HG03521 (cell line): ENCODE data around the gene KNOP1.

Experiments
- ATAC-seq: cut with Tn5 transposase; IDR thresholded peaks from one replicate; pipeline ENCODE4 v1.9.1; 2021; ENCODE audit warnings: mild to moderate bottlenecking, moderate library complexity; ENCODE audit not compliant: unreplicated experiment

Gene KNOP1

DNA sequence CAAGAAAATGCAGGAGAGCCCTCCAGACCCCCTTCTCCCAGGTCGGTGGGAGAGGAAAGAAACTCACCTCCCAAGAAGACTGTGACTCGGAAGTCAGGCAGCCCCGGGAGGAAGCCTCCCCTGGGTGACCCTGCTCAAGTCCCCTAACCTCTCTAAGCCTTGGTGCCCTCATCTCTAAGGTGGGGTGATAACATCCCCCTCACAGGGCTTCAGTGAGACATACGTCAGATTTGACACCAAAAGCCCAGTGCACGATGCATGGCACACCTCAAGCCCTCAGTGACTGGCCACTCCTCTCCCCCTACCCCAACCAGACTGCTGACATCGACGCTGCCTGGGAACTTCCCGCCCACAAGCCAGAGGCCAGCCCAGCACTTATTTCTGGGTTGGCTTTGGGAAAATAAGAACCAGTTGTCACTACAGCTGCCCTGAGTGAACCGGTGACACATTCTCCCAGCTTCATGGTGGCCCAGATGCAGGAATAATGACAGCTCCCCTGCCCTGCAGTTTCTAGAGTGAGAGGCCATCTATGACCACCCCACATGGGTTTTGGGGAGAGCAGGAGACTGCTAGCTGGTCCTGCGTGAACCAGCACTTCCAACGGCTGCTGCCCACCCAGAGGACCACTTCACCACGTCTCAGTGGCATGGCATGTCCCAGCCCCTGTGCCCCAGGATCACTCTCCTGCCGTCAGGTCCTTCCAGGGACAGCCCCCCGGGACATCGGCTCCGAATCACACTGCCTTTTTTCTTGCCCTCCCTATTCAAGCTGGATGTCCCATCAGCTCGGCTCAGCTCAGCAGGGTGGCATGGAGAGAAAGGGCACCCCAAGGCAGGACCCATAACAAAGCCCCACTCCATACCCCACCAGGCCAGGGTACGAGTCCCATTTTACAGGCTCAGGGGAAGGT is 9.5 kb downstream of the KNOP1 start:
- ATAC-seq, result no peak

DNA sequence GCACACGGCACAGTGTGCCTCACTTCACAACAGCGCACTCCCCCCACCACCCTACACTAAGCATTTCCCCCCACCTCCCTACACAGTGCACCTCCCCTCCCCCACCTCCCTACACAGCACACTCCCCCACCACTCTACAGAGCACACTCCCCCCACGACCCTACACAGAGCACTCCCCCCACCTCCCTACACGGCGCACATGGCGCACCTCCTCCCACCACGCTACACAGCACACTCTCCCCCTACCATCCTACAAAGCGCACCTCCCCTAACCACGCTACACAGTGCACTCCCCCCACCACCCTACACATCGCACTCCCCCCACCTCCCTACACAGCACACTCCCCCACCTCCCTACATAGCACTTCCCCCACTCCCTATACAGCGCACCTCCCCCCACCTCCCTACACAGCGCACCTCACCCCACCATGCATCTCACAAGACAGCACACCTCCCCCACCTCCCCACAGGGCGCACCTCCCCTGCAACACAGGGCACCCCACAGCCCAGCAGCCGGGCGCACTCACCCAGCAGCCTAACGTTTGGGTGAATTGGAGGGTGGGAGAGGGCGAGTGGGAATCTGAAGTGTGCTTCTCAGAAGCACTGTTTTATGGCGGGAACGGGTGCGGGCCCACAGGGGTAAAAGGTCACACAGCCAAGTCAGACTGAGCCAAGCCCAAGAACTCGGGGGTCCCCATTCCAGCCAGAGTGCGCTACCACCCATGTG is 10.3 kb downstream of the KNOP1 start:
- no peak for ATAC-seq

DNA sequence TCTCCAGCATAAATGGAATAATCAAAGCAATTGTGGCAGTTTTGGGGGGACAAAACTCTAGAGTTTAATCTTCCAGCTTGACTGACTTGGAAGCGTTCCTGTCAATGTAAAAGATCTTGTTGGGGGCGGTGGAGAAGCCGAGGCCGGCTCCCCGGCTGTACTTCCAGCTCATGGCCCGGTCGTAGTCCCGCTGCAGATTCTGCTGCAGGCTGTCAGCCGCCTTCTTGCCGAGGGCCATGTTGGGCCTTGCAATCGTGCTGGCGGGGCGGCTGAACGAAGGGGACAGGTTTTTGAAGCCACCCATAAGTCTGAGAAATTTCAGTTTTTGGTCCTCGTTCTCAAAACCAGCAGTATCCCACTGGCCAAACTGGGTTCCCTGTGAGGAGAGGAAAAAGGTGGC is 11.2 kb downstream of the KNOP1 start:
- ATAC-seq, result no peak

DNA sequence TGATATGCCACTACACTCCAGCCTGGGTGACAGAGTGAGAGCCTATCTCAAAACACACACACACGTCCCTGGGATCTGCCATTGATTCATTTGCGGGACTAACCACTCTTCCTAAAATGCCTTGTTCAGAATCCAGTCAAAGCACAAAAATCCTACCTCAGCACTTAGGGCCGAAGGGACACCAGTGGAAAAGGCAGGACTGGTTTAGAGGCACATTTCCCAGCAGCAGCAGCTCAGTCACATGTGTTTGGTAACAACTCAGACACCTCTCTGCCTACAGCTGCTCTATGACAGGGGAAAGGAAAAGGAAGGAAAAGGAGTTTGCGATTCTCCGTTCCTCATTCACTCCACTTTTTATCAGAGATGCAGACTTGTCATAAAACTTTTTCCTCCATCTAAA is 12.2 kb downstream of the KNOP1 start:
- ATAC-seq, result no peak

DNA sequence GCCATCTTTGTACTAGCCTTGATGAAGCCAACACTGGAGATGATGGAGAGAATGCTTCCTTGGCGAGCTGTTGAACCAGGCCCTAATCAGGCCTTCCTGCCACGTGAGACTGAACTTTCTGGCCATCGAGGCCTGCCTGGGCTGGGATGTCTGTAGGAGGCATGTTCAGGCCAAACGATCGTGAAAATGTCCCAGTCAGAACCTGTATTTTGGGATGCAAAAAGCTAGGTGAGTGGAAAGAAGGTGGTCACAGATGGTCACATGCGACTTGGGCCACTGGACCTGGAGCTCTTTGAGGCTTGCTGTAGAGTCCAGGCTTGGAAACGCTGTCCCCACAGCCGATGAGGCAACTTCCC is 12.9 kb downstream of the KNOP1 start:
- no peak for ATAC-seq

DNA sequence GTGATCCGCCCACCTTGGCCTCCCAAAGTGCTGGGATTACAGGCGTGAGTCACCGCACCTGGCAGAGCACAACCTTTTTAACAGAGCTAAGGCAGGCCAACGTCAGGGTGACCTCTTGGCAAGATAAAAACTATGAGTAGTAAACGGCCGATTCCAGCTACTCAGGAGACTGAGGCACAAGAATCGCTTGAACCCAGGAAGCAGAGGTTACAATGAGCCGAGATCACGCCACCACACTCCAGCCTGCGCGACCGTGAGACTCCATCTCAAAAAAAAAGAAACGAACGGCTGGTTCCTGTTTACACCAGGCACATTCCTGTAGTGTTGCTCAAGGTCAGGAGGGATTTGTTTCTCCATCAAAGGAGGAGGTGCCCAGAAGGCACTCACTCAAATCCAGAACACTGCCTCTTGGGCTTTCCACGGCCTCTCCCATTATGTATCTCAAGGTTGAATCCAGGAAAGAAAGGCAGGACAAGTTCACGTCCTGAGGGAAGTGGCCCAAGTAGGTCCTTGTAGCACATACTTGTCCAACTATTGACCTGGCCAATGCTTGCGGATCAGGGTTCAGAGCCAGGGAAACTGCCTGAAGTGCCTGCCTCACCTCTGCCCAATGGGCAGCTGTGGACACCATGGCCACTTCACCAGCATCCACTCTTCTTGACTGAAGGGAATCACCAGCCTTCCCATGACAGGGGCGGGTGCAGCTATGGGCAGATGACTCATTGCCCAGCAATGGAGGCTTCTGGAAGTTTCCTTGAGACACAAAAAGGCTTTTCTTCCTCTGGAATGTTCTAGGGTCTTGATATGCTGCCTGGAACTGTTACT is 13.5 kb downstream of the KNOP1 start:
- ATAC-seq, result no peak

DNA sequence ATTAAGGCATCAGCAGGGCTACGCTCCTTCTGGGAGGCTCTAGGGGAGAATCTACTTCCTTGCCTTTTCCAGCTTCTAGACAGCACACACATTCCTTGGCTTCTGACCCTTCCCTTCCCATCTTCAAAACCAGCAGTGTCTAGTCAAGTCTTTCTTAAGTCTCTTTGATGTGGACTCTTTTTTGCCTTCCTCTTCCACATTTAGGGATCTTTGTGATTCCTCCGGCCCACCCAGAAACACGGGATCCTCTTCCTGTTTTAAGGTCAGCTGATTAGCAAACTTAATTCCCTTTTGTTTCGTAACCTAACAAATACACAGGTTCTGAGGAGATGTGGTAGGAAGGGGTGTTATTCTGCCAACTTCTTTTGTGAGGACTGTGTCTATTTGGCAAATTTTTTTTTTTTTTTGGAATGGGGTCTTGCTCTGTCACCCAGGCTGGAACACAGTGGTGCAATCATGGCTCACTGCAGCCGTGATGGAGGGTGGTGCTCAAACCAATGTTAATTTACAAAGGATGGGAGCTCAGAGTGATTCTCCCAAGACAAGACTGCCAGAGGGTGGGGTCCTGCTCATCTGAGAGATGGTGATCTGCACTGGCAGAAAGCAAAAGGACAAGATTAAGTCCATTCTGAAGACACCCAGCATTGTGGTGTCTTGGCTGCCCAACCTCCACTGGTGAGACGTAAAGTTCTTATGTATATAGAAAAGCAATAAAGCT is 14.7 kb downstream of the KNOP1 start:
- ATAC-seq, result no peak

DNA sequence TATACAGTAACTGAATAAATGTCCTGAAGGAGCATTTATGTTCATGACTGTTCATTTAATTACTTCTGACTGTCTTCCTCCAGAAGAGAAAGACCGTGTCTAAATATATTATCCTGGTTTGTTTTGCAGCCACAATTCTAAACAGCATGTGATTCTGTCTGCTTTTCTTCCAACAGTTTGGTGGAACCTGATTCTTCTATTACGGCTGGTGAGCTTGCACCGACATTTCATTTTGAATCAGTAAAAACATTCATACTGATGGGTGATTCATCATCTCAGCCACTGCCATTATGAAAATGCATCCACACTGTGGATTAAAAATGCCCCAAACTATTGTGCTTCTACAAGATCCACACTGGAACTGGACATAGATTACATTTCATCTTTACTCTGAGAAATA is 16.9 kb downstream of the KNOP1 start:
- no peak for ATAC-seq

DNA sequence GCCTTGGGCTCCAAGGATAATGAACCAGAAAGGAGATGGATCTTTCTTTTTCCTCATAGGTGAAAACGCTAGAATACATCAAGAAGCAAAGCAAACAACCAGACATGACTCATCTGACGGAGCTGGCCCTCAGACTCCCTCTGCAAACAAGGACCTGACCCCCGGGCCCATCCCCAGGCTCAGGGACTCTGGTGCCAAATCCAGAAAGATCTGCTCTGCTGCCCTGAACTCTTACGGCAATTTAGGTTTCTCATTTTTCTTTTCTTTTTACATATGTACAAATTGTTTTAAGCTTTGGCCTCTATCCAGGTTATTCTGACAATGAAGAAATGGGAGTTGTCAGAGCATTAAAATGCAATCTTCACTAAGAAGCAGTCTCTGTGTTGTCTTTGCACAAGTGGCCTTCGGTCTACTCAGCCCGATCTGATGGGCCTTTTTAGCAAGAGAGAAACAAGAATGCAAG is 17.7 kb downstream of the KNOP1 start:
- no peak for ATAC-seq

DNA sequence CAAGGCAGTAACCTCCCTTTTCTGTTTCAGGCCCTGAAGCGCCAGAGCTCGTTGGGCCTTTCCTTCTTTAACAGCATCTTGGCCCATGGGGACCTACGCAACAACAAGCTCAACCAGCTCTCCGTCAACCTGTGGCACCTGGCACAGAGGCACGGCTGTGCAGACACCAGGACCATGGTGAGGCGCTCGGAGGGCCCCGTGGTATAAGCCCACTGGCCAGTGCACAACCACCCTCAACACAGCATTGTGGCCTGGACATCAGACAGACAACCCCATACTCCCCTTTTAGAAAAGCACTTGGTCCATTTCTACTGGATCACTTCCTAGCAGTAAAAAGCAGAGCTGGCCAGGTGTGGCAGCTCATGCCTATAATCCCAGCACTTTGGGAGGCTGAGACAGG is 18.6 kb downstream of the KNOP1 start:
- ATAC-seq, result no peak

DNA sequence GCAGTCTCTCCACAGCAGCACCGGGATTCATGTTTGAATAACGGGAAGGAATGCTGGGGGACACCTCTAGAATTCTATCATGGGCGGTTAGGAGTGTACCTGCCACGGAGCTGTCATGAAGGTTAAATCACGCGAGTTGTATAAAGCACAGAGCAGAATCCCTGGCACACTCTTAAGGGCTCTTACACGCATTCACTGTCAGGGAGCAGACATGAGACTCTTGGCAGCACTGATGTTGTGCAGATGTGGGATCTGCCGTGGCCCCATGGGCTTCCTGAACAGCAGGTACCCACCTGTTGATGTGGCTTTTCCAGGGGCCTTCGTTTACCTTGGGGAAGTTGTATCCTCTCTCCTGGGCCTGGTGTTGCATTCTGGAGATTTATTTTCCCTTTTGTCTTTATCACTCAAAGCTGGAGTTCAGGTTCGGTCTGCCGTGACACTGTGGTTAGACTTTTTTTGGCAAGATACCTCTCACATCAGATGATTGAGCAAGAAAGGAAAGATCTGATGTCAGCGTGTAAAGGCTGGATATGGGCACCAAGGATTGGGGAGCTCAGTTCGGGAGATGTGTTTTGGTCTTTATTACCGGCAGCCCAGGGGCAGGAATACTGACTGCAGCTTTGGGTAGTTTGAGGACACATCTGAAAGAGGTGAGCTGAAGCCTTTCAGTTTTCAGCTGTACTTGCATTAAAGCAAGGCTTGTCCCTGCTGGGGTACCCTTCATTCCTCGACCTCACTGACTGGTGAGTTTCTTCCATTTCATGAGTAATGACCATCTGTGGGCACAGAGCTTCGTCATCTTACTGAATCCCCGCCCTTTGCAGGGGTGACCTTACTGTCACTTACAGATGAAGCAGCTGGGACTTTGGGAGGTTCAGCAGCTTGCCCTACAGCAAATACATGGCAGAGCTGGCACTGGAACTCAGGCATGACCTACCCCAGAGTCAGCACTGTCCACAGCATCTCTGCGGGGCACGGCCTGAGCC is 19.3 kb downstream of the KNOP1 start:
- no peak for ATAC-seq

DNA sequence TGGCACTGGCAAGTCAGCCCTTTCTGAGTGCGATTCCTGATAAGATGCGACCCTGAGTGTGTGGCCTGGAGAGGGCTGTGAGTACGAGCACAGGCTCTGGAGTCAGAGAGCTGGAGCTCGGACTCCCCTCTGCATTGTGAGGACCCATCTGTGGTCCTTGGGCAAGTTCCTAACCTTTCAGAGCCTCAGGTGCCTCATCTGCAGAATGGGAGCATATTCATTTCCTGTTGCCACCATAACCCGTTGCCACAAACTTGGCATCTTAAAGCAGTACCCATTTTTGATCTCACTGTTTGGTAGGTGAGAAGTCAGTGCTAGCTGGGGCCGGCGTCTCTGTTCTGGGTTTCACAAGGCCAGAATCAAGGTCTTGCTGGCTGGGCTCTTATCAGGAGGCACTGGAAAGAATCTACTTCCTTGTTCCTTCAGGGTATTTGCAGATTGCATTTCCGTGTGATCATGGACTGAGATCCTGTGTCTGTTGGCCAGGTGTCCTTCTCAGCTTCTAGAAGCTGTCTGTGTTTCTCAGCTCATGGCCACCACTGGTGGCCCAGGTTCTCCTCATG is 20.2 kb downstream of the KNOP1 start:
- ATAC-seq, result no peak

DNA sequence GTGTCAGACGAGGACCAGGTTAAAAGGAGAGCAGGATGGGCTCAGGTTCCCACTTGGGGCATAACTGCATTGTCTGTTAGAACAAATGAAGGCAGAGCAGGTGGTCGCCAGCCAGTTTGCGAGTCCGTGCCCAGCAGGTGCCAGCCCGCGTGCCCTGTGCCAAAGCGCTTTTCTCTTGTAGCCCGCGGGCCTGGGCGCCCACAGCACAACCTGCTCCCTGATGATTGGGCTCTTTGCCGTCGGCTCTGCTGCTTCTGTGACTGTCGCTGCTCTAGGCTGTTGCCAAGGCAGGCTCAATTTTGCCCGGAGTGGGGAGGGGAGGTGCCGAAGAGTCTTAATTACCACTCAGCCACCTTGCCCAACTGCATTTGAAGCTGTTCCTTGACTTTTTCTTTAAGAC is 21.1 kb downstream of the KNOP1 start:
- ATAC-seq, result no peak

DNA sequence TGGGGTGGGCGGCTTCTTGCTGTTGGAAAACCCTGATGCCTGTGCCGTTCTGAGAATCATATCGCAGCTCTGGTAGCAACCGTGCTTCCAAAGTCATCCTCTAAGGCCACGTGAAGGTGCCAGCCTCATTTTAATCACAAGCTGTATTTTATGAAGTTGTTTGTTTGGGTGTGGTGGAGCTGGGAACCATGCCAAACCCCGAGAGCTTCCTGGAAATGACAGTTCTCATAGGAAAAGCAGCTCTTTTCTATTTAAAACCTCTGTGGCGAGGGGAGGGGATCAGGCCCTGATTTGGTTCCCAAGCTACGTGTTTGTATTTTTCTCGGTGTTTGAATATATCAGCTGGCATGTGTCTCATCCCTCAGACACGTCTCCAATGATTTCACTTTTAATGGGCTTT is 21.7 kb downstream of the KNOP1 start:
- ATAC-seq, result no peak

DNA sequence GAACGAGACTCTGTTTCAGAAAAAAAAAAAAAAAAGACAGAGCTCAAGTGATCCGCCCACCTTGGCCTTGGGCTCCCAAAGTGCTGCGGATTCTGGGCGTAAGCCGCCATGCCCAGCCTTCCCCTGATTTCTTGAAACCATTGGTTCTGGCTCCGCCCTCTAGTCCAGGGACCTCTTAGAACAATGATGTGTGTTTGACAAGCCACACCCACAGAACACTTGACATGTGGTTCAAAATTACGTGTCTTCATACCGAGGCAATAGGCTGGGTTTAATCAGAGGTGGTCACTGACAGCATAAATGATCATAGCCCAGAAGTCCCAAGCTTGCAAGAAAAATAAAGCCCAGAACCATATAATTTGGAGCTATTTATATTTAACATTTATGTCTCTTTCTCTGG is 23.0 kb downstream of the KNOP1 start:
- ATAC-seq, result no peak

DNA sequence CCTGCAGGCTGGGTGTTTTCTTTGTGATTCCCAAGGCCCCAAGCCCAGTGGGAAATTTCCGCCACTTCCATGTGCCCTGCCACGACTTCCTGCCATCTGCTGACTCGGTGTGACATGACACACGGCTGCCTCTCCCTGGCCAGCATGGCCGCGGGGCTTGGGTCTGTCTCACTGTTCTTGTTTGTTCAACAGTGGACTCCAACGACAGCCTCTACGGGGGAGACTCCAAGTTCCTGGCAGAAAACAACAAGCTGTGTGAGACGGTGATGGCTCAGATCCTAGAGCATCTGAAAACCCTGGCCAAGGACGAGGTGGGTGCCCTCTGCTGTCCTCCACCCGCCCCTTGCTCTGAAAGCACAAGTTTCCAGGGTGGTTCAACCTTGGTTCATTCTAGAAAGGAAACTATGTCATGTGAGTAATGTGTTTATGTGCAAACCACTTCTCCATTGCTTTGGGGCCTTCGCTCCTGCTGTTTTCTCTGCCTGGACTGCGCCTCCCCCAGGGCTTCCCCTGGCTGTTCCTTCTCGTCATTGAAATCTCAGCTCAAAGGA is 26.8 kb downstream of the KNOP1 start:
- ATAC-seq, result no peak

DNA sequence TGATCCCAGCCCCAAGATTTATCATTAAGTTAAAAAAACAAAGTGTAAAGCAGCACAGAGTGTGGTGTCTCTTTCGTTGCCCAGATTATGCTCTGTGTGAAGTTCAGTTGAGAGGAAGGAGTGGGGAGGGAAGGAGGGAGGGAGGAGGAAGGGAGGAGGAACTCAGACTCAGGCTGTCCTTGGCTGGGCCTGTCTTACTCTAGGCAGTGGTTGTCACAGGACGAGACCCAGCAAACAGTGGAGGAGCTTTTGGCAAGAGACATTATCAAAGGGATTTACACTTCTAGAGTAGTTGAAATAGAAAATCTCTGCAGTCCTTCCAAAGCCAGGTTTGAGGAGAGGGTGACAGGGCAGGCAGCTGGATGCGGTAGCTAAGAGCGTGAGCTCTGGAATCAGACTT is 27.8 kb downstream of the KNOP1 start:
- no peak for ATAC-seq

DNA sequence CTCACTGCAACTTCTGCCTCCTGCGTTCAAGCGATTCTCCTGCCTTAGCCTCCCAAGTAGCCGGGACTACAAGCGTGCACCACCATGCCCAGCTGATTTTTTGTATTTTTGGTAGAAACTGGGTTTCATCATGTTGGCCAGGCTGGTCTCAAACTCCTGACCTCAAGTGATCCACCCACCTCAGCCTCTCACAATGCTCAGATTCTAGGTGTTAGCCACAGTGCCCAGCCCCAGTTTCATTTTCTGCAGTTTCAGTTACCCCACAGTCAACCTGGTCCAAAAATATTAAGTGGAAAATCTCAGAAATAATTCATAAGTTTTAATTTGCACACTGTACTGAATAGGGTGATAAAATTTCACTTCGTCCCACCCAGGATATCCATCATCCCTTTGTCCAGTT is 28.7 kb downstream of the KNOP1 start:
- no peak for ATAC-seq

DNA sequence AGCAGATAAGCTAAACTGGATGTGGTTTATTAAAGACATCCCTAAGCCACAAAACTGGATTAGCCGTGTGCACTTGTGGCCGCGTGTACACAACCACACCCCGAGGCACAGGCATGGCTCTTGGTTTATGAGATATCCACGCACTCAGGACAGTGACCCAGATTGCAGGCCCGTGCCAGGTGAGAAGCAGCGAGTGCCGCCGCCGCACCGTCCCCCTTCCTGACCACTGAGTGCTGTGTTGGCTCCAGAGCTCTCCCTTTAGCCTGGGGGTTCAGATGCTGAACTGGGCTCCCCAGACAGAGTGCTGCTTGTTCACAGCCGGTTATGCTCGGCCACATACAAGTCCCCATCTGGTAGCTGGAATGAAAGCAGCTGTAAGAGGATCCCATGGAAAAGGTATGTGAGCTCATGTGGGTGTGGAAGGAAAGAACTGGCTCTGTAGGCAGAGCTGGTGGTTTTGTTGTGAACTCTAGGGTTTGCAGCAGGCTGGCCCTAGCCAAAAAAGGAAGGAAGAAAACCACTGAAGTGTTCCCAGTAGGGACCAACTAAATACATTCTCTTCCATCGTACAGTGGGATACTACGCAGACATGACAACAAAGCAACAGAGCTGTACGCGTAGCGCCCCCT is 29.5 kb downstream of the KNOP1 start:
- ATAC-seq, result no peak
